Measurements from ENCODE around the gene ITPK1.

DNA sequence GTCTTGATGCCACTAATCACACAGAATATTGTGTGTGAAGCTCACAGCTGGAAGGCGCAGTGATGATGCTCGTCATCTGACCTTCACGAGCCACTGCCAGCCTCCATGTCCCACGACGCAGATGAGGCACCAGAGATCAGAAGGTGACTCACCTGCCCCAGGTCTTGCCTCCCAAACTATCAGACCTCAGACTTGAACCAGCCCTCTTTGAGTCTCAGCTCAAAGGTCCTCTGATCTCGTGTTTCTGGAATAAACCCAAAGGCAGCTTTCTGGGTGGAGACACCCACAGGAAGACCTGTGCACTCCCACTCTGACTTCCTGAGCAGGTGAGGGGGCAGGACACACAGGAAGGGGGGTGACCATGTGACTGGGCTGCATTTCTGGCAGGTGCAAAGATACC is 212.4 kb downstream of the ITPK1 start:
- TF ChIP-seq POLR2A (IDR thresholded peaks at IDR 0.05; ENCODE audit: low read depth) (no peak), POLR2AphosphoS5 (IDR thresholded peaks at IDR 0.05) (no peak)
- TF ChIP-seq, protein P1, sequence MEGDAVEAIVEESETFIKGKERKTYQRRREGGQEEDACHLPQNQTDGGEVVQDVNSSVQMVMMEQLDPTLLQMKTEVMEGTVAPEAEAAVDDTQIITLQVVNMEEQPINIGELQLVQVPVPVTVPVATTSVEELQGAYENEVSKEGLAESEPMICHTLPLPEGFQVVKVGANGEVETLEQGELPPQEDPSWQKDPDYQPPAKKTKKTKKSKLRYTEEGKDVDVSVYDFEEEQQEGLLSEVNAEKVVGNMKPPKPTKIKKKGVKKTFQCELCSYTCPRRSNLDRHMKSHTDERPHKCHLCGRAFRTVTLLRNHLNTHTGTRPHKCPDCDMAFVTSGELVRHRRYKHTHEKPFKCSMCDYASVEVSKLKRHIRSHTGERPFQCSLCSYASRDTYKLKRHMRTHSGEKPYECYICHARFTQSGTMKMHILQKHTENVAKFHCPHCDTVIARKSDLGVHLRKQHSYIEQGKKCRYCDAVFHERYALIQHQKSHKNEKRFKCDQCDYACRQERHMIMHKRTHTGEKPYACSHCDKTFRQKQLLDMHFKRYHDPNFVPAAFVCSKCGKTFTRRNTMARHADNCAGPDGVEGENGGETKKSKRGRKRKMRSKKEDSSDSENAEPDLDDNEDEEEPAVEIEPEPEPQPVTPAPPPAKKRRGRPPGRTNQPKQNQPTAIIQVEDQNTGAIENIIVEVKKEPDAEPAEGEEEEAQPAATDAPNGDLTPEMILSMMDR (IDR thresholded peaks at IDR 0.05), result no peak

Data from esophagus muscularis mucosa (tissue), 3 donors.